Measurements from ENCODE around the gene NXF1. TPM values are rescaled to one million over a fixed set of nuclear protein-coding genes. Genes with fewer than 3 reads are reported as not detected.

NXF1 gene
- total RNA-seq, 2 donors from 2014 or later = 33.9 to 35.9 TPM

GRCh38 chr11:62794201-62794775, 11.0 kb downstream of the NXF1 start:
- peaks cover 0 to 21% of the 10 kb centered on the region in 2 donors for H3K4me1 ChIP-seq
- no peak overlapping the region for H3K27ac ChIP-seq
- H3K27me3 ChIP-seq = no peaks in the 10 kb centered on the region
- H3K9me3 ChIP-seq = no peaks in the 10 kb centered on the region
- no peak for TF ChIP-seq CTCF (IDR thresholded peaks at IDR 0.05)
- DNase-seq (ENCODE audit: low spot score) = no peak
- no peak overlapping the region for H3K4me3 ChIP-seq
- H3K36me3 ChIP-seq = peaks cover 77% of the 10 kb centered on the region

- H3K27ac ChIP-seq = peak overlapping the region; percentile 85 to 86
- no peaks in the 10 kb centered on the region for H3K9me3 ChIP-seq
- peaks cover 59% of the 10 kb centered on the region for H3K36me3 ChIP-seq
- TF ChIP-seq CTCF (IDR thresholded peaks at IDR 0.05) = no peak
- peaks cover 0 to 37% of the 10 kb centered on the region in 2 donors for H3K4me1 ChIP-seq
- no peaks in the 10 kb centered on the region for H3K27me3 ChIP-seq
- H3K4me3 ChIP-seq = peak overlapping the region; percentile 84 to 95
- DNase-seq (ENCODE audit: low spot score) = no peak
Measured at GRCh38 chr11:62792202-62792575, 13.1 kb downstream of the NXF1 start.

- peak; percentile 83 for DNase-seq (ENCODE audit: low spot score)
- TF ChIP-seq CTCF (IDR thresholded peaks at IDR 0.05) = peak in 1 of 2 donors; percentile 42
- Histone ChIP-seq H3K4me1 (peaks cover 0 to 37% of the 10 kb centered on the region in 2 donors), H3K4me3 (peak within 1 kb of the TSS; percentile 84 to 95), H3K36me3 (peaks cover 54% of the 10 kb centered on the region), H3K27ac (peak within 1 kb of the TSS; percentile 85 to 86), H3K27me3 (no peaks in the 10 kb centered on the region), H3K9me3 (no peaks in the 10 kb centered on the region)
Measured at GRCh38 chr11:62791501-62792201, 13.6 kb downstream of the NXF1 start, which contains the start of gene TMEM223. Gene TMEM223, minus strand, starts transcription at chr11:62792006. Its CDS starts 12 bp downstream, at chr11:62791994.

GRCh38 chr11:62789576-62789975, 15.7 kb downstream of the NXF1 start:
- Histone ChIP-seq H3K27me3 (no peaks in the 10 kb centered on the region), H3K36me3 (peaks cover 33% of the 10 kb centered on the region), H3K4me3 (no peak overlapping the region), H3K4me1 (peaks cover 0 to 47% of the 10 kb centered on the region in 2 donors), H3K27ac (no peak overlapping the region), H3K9me3 (no peaks in the 10 kb centered on the region)
- DNase-seq (ENCODE audit: low spot score) = no peak
- no peak for TF ChIP-seq CTCF (IDR thresholded peaks at IDR 0.05)

- peaks cover 27% of the 10 kb centered on the region for H3K36me3 ChIP-seq
- DNase-seq (ENCODE audit: low spot score) = no peak
- TF ChIP-seq CTCF (IDR thresholded peaks at IDR 0.05) = no peak
- no peak overlapping the region for H3K27ac ChIP-seq
- no peaks in the 10 kb centered on the region for H3K9me3 ChIP-seq
- H3K4me1 ChIP-seq = peaks cover 0 to 47% of the 10 kb centered on the region in 2 donors
- no peaks in the 10 kb centered on the region for H3K27me3 ChIP-seq
- H3K4me3 ChIP-seq = no peak overlapping the region
Measured at GRCh38 chr11:62788991-62789390, 16.2 kb downstream of the NXF1 start.
